HepG2 (cell line): ENCODE measurements around the gene NR3C2. TPM values are rescaled to one million over a fixed set of nuclear protein-coding genes. Genes with fewer than 3 reads are reported as not detected.

ENCODE experiments used
- ATAC-seq: fragments of 200-7000 bp; cut with Tn5 transposase; 3 replicates; pipeline ENCODE4 v1.9.1; 2020; ENCODE audit warnings: mild to moderate bottlenecking, moderate library complexity
- BruUV-seq: library from RNA; stranded (reverse); fragments of 400-500 nt; replicated peaks from 2 replicates; lab custom pipeline; 2021; lab: Mats Ljungman, UMichigan
- CTCF ChIA-PET: fragments of 300-600 bp; formaldehyde crosslinking; extraction: SDS; loops from one replicate; lab custom pipeline; 2021; ENCODE audit warnings: low total read pairs, inconsistent platforms, low intra/inter-chr PET ratio; lab: Yijun Ruan, JAX
- POLR2A ChIA-PET: fragments of 350-600 bp; sonication (Branson Sonifier 250); formaldehyde crosslinking; loops from one replicate; lab custom pipeline; 2020; ENCODE audit warnings: antibody characterized with exemption, inconsistent platforms; lab: Yijun Ruan, JAX
- DNase-seq: peaks from one replicate; pipeline ENCODE4 v3.0.0-alpha.2; 2015; ENCODE audit warnings: low spot score
- FAIRE-seq: peaks from 3 replicates; lab custom pipeline; 2011; peaks lifted over from hg19 to GRCh38; lab: Jason Lieb, UNC
- H2AFZ ChIP-seq: one replicate; pipeline ENCODE4 v1.6.1; 2011; ENCODE audit warnings: low read length, inconsistent platforms
- H3K27ac ChIP-seq: fragments of 300-600 bp; 3 replicates; pipeline ENCODE4 v1.8.0; 2011; ENCODE audit warnings: mixed run types, mild to moderate bottlenecking, mixed read lengths, low read length, inconsistent platforms; ENCODE audit not compliant: insufficient read depth; ENCODE audit errors: extremely low read length
- H3K27me3 ChIP-seq, 2 experiments: fragments of 200-600 bp in 1 of 2; 2 replicates in 1 of 2; 3 replicates in 1 of 2; pipeline versions ENCODE4 v1.6.0 to v1.8.0; 2011; ENCODE audit warnings: low read length in 2 of 2, mild to moderate bottlenecking in 2 of 2, moderate library complexity in 2 of 2, inconsistent platforms in 1 of 2; ENCODE audit not compliant: insufficient read depth in 2 of 2, control insufficient read depth in 1 of 2
- H3K36me3 ChIP-seq, 2 experiments: fragments of 200-600 bp in 1 of 2; replicated peaks in 1 of 2; 2 replicates in 1 of 2; 3 replicates in 1 of 2; pipeline versions ENCODE4 v1.5.1 to v1.8.0; 2011; ENCODE audit warnings: low read length in 2 of 2, inconsistent platforms in 1 of 2; ENCODE audit not compliant: insufficient read depth in 2 of 2, control insufficient read depth in 1 of 2
- H3K4me1 ChIP-seq: 2 replicates; pipeline ENCODE4 v1.5.1; 2012; ENCODE audit warnings: low read length, inconsistent platforms; ENCODE audit not compliant: insufficient read depth
- H3K4me2 ChIP-seq: 2 replicates; pipeline ENCODE4 v1.6.0; 2011; ENCODE audit warnings: low read depth, low read length, inconsistent platforms
- H3K4me3 ChIP-seq, 3 experiments: fragments of 200-600 bp in 1 of 3; sonication (generic), shearing (Covaris generic) in 1 of 3; replicated peaks in 1 of 3; 2 replicates each; pipeline ENCODE4 v1.5.1; 2011 to 2016; ENCODE audit warnings: low read length in 3 of 3, inconsistent platforms in 2 of 3, low read depth in 2 of 3, mild to moderate bottlenecking in 2 of 3, control low read depth in 1 of 3, mixed read lengths in 1 of 3; ENCODE audit not compliant: insufficient read depth in 1 of 3
- H3K79me2 ChIP-seq: one replicate; pipeline ENCODE4 v1.6.1; 2011; ENCODE audit warnings: low read length, inconsistent platforms; ENCODE audit not compliant: insufficient read depth
- H3K9ac ChIP-seq: 2 replicates; pipeline ENCODE4 v1.6.0; 2011; ENCODE audit warnings: mild to moderate bottlenecking, low read depth, low read length, inconsistent platforms; ENCODE audit not compliant: insufficient read depth
- H3K9me3 ChIP-seq: 2 replicates; pipeline ENCODE4 v1.5.1; 2012; ENCODE audit warnings: mild to moderate bottlenecking, low read length
- H4K20me1 ChIP-seq: 2 replicates; pipeline ENCODE4 v1.6.0; 2011; ENCODE audit warnings: inconsistent platforms, mild to moderate bottlenecking, low read length, moderate library complexity; ENCODE audit not compliant: insufficient read depth
- DPF2 ChIP-seq: sonication (generic); formaldehyde crosslinking; IDR thresholded peaks from 2 replicates; pipeline ENCODE4 v1.4.0; 2020; ENCODE audit warnings: mild to moderate bottlenecking, low read depth, missing genetic modification reagents, borderline replicate concordance
- ELF3 ChIP-seq: IDR thresholded peaks from 2 replicates; pipeline ENCODE4 v1.6.1; 2016; ENCODE audit warnings: missing genetic modification reagents, missing compliant biosample characterization
- ESRRA ChIP-seq: sonication (generic); formaldehyde crosslinking; IDR thresholded peaks from 2 replicates; pipeline ENCODE4 v1.5.1; 2020; ENCODE audit warnings: mild to moderate bottlenecking, low read depth, missing genetic modification reagents
- FOSL2 ChIP-seq: sonication (generic); formaldehyde crosslinking; IDR thresholded peaks from 2 replicates; pipeline ENCODE4 v1.4.0; 2020; ENCODE audit warnings: missing genetic modification reagents
- FOXA3 ChIP-seq: IDR thresholded peaks from 2 replicates; pipeline ENCODE4 v1.6.1; 2016; ENCODE audit warnings: missing genetic modification reagents, missing compliant biosample characterization
- GABPA ChIP-seq, 2 experiments: IDR thresholded peaks; 2 replicates each; pipeline ENCODE4 v1.6.1; 2011 to 2016; ENCODE audit warnings: low read depth in 2 of 2, low read length in 1 of 2, missing biosample characterization in 1 of 2, missing genetic modification characterization in 1 of 2
- ONECUT2 ChIP-seq: sonication (generic); formaldehyde crosslinking; IDR thresholded peaks from 2 replicates; pipeline ENCODE4 v1.4.0; 2020; ENCODE audit warnings: missing genetic modification reagents
- POGZ ChIP-seq: sonication (generic); formaldehyde crosslinking; IDR thresholded peaks from 2 replicates; pipeline ENCODE4 v1.4.0; 2020; ENCODE audit warnings: mild to moderate bottlenecking, missing genetic modification reagents
- THAP11 ChIP-seq: IDR thresholded peaks from 2 replicates; pipeline ENCODE4 v1.6.1; 2016; ENCODE audit warnings: missing biosample characterization, missing genetic modification reagents
- ZFP82 ChIP-seq: sonication (generic); formaldehyde crosslinking; IDR thresholded peaks from 2 replicates; pipeline ENCODE4 v1.5.1; 2020; ENCODE audit warnings: mild to moderate bottlenecking, missing genetic modification reagents, borderline replicate concordance
- ZNF556 ChIP-seq: sonication (generic); formaldehyde crosslinking; IDR thresholded peaks from 2 replicates; pipeline ENCODE4 v1.4.0; 2020; ENCODE audit warnings: mild to moderate bottlenecking, missing genetic modification reagents, borderline replicate concordance
- WGBS: methylation state at CpG from one replicate; pipeline ENCODE4 v1.1.6; 2017; ENCODE audit warnings: low lambda C conversion rate; 5-methylcytosine and 5-hydroxymethylcytosine counted together
- in situ Hi-C: cut with HindIII; loops from 2 replicates; pipeline ENCODE4 v1.10.0; 2017; ENCODE audit warnings: low pct_unique_long_range_greater_than_20kb; ENCODE audit not compliant: extremely low pct_ligation_motif_present
- intact Hi-C: fragments of 100-400 bp; cut with micrococcal nuclease; formaldehyde crosslinking; loops from one replicate; pipeline ENCODE4 v1.10.0; 2022; ENCODE audit not compliant: unreplicated experiment
- polyA plus RNA-seq, 8 experiments: library from polyadenylated mRNA; depleted of rRNA in 3 of 8; stranded (reverse) in 7 of 8; unstranded in 1 of 8; fragments of >200 nt; fragmentation: Illumina TruSeq in 4 of 8; extraction: Trizol in 4 of 8; gene quantifications; 2 replicates each; pipeline versions ENCODE4 v1.2.1 to v1.2.3, GENCODE V29; 2011 to 2016; ENCODE audit warnings: low read depth in 4 of 8, missing spikeins in 1 of 8, mixed read lengths in 1 of 8; ENCODE audit not compliant: insufficient read depth in 1 of 8
- total RNA-seq, 5 experiments: library from RNA; depleted of rRNA; stranded (reverse); fragments of >200 nt; fragmentation: Illumina TruSeq; extraction: Trizol; gene quantifications; 2 replicates each; pipeline ENCODE4 v1.2.3, GENCODE V29; 2016; ENCODE audit warnings: low read depth in 1 of 5
- TF ChIP-seq, protein P1 (sequence below): sonication (generic); formaldehyde crosslinking; IDR thresholded peaks from 2 replicates; pipeline ENCODE4 v1.5.0; 2020; ENCODE audit warnings: mild to moderate bottlenecking, missing genetic modification reagents
- TF ChIP-seq, protein P2 (sequence below): IDR thresholded peaks from 2 replicates; pipeline ENCODE4 v1.4.0; 2020; ENCODE audit warnings: mild to moderate bottlenecking, missing genetic modification reagents
- TF ChIP-seq, protein P3 (sequence below): sonication (generic); formaldehyde crosslinking; IDR thresholded peaks from 2 replicates; pipeline ENCODE4 v1.4.0; 2020; ENCODE audit warnings: missing genetic modification reagents
- TF ChIP-seq, protein P4 (sequence below): IDR thresholded peaks from 2 replicates; pipeline ENCODE4 v1.6.1; 2016; ENCODE audit warnings: missing genetic modification reagents, missing compliant biosample characterization

NR3C2 gene
- total and polyA plus RNA-seq, 2 of the 13 experiments (the other 11 are each of a cell fraction or from before 2014, with no cell fraction given), result 0.26 to 0.46 TPM

DNA sequence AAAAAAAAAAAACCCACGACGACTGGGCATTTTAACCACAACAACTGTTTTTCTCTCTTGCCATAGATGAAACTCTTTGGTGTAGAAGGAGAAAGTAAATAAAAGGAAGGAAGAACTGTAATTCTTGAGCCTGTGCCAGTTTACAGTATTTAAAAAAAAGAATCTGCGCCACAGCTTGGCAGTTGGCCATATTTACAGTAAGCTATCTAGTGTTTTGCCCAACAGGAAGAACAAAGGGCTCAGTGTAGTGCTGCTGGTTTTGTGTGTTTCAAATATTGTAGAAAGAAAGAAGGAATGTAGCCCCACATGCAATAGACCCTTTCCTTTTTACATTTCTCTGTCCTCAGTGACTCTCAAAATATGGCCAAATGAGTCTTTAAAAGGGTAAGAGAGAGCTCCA lies 66.1 kb downstream of the NR3C2 start:
- Histone ChIP-seq H3K4me1 (peaks cover 20% of the 10 kb centered on the region), H3K79me2 (no peaks in the 10 kb centered on the region), H3K36me3 (no peaks in the 10 kb centered on the region), H3K4me2 (peak overlapping the region; percentile 14; the same call in 1 of the 2 replicates), H3K9ac (no peak overlapping the region), H3K4me3 (peak overlapping the region in 1 of 3 experiments; percentile 23; a peak in 1 of 6 replicates), H2AFZ (no peak overlapping the region), H3K9me3 (no peaks in the 10 kb centered on the region), H3K27me3 (no peaks in the 10 kb centered on the region), H4K20me1 (no peaks in the 10 kb centered on the region), H3K27ac (peak overlapping the region; percentile 61)
- ChIA-PET POLR2A (interaction anchor here (1.3 kb wide), 1 partner anchor 66 kb away, joined by 5 read pairs; the partner anchor contains the start of gene NR3C2), CTCF (no interaction called here)
- DNase-seq, result peak; percentile 94
- WGBS, result 0% methylated on average over 3 of the region's 3 CpGs
- in situ Hi-C loops (no loop called here), intact Hi-C loops (loop anchor here (5.0 kb wide), 1 partner anchor 66 kb away; the partner anchor contains the start of gene NR3C2)
- no TSS peak for BruUV-seq
- ATAC-seq, result peak; percentile 100
- peak; percentile 55 for FAIRE-seq
- peak; percentile 82 for TF ChIP-seq ELF3
- TF ChIP-seq ZNF556 (CRISPR knock-in tag), result peak; percentile 32; the same call in 1 of the 2 replicates
- peak; percentile 51; the same call in 1 of the 2 replicates for TF ChIP-seq DPF2 (CRISPR knock-in tag)
- TF ChIP-seq ONECUT2 (CRISPR knock-in tag), result no peak
- TF ChIP-seq POGZ (CRISPR knock-in tag), result 0 out of 2 replicates have a peak, but pooled peaks have one; percentile 27
- no peak for TF ChIP-seq ZFP82 (CRISPR knock-in tag)
- TF ChIP-seq ESRRA (CRISPR knock-in tag), result no peak
- TF ChIP-seq GABPA (IDR thresholded peaks at IDR 0.05; ENCODE audit: low read depth, low read length), result no peak
- TF ChIP-seq GABPA (CRISPR knock-in tag; IDR thresholded peaks at IDR 0.05; ENCODE audit: low read depth), result peak; percentile 49; the same call in 1 of the 2 replicates
- TF ChIP-seq, protein P1, sequence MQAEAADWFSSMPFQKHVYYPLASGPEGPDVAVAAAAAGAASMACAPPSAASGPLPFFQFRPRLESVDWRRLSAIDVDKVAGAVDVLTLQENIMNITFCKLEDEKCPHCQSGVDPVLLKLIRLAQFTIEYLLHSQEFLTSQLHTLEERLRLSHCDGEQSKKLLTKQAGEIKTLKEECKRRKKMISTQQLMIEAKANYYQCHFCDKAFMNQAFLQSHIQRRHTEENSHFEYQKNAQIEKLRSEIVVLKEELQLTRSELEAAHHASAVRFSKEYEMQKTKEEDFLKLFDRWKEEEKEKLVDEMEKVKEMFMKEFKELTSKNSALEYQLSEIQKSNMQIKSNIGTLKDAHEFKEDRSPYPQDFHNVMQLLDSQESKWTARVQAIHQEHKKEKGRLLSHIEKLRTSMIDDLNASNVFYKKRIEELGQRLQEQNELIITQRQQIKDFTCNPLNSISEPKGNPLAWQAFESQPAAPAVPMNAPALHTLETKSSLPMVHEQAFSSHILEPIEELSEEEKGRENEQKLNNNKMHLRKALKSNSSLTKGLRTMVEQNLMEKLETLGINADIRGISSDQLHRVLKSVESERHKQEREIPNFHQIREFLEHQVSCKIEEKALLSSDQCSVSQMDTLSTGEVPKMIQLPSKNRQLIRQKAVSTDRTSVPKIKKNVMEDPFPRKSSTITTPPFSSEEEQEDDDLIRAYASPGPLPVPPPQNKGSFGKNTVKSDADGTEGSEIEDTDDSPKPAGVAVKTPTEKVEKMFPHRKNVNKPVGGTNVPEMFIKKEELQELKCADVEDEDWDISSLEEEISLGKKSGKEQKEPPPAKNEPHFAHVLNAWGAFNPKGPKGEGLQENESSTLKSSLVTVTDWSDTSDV, result no peak
- peak; percentile 32; the same call in 1 of the 2 replicates for TF ChIP-seq FOSL2 (CRISPR knock-in tag)
- TF ChIP-seq, protein P2, sequence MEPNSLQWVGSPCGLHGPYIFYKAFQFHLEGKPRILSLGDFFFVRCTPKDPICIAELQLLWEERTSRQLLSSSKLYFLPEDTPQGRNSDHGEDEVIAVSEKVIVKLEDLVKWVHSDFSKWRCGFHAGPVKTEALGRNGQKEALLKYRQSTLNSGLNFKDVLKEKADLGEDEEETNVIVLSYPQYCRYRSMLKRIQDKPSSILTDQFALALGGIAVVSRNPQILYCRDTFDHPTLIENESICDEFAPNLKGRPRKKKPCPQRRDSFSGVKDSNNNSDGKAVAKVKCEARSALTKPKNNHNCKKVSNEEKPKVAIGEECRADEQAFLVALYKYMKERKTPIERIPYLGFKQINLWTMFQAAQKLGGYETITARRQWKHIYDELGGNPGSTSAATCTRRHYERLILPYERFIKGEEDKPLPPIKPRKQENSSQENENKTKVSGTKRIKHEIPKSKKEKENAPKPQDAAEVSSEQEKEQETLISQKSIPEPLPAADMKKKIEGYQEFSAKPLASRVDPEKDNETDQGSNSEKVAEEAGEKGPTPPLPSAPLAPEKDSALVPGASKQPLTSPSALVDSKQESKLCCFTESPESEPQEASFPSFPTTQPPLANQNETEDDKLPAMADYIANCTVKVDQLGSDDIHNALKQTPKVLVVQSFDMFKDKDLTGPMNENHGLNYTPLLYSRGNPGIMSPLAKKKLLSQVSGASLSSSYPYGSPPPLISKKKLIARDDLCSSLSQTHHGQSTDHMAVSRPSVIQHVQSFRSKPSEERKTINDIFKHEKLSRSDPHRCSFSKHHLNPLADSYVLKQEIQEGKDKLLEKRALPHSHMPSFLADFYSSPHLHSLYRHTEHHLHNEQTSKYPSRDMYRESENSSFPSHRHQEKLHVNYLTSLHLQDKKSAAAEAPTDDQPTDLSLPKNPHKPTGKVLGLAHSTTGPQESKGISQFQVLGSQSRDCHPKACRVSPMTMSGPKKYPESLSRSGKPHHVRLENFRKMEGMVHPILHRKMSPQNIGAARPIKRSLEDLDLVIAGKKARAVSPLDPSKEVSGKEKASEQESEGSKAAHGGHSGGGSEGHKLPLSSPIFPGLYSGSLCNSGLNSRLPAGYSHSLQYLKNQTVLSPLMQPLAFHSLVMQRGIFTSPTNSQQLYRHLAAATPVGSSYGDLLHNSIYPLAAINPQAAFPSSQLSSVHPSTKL (CRISPR knock-in tag), result peak; percentile 93
- TF ChIP-seq FOXA3 (CRISPR knock-in tag), result peak; percentile 87
- peak; percentile 37; the same call in 1 of the 2 replicates for TF ChIP-seq THAP11 (CRISPR knock-in tag)
- TF ChIP-seq, protein P3, sequence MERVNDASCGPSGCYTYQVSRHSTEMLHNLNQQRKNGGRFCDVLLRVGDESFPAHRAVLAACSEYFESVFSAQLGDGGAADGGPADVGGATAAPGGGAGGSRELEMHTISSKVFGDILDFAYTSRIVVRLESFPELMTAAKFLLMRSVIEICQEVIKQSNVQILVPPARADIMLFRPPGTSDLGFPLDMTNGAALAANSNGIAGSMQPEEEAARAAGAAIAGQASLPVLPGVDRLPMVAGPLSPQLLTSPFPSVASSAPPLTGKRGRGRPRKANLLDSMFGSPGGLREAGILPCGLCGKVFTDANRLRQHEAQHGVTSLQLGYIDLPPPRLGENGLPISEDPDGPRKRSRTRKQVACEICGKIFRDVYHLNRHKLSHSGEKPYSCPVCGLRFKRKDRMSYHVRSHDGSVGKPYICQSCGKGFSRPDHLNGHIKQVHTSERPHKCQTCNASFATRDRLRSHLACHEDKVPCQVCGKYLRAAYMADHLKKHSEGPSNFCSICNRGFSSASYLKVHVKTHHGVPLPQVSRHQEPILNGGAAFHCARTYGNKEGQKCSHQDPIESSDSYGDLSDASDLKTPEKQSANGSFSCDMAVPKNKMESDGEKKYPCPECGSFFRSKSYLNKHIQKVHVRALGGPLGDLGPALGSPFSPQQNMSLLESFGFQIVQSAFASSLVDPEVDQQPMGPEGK (CRISPR knock-in tag), result peak; percentile 30; the same call in 1 of the 2 replicates
- TF ChIP-seq, protein P4, sequence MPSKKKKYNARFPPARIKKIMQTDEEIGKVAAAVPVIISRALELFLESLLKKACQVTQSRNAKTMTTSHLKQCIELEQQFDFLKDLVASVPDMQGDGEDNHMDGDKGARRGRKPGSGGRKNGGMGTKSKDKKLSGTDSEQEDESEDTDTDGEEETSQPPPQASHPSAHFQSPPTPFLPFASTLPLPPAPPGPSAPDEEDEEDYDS (CRISPR knock-in tag), result 0 out of 2 replicates have a peak, but pooled peaks have one; percentile 20
